HL-60 (cell line): ENCODE results near the gene KIAA1755.

Experiments used
- TF ChIP-seq, protein P1 (sequence below): IDR thresholded peaks from one replicate; pipeline ENCODE4 v1.5.1; 2011; ENCODE audit warnings: low read length, control low read depth, inconsistent platforms; ENCODE audit not compliant: insufficient read depth
- TF ChIP-seq, protein P2 (sequence below): IDR thresholded peaks from 2 replicates; pipeline ENCODE4 v1.6.1; 2012; ENCODE audit warnings: low read depth; ENCODE audit not compliant: insufficient replicate concordance

DNA sequence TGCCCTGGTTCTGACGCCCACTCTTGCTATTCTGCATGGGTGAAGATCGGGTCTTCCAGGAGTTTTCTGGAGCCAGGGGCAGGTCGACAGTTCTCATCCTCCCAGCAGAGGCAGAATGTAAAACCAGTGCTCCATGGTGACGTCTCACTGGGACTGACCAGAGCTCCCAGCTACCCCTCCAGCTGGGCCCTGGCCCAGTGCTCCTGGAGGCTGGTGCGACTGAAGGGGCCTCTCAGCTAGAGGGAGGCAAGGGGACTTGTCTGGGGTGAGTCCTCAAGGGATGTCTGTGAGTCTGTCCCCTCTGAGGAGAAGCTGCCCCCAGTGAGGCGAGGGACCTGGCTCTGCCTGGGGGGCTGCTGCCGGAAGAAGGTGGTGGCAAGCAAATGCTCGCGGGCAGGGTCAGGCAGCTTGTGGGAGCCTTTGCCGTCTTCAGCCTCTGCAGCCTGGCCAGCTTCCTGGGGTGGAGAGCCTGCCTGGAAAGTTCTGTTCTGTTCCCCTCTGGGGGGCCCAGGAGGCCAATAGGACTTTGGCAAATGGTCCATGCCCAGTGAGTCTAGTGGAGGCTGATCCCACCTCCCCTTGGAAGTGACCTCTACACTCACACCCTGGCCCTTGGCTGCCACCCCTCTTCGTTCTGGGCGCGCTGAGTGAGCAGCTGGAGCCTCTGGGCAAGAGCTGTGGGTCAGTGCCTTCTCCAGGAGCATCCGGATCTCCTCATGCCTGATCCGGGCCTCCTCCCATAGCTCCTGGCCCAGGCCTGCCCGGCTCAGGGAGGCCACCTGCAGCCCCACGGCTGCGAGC, 47.5 kb downstream of the KIAA1755 start:
- TF ChIP-seq, protein P1, sequence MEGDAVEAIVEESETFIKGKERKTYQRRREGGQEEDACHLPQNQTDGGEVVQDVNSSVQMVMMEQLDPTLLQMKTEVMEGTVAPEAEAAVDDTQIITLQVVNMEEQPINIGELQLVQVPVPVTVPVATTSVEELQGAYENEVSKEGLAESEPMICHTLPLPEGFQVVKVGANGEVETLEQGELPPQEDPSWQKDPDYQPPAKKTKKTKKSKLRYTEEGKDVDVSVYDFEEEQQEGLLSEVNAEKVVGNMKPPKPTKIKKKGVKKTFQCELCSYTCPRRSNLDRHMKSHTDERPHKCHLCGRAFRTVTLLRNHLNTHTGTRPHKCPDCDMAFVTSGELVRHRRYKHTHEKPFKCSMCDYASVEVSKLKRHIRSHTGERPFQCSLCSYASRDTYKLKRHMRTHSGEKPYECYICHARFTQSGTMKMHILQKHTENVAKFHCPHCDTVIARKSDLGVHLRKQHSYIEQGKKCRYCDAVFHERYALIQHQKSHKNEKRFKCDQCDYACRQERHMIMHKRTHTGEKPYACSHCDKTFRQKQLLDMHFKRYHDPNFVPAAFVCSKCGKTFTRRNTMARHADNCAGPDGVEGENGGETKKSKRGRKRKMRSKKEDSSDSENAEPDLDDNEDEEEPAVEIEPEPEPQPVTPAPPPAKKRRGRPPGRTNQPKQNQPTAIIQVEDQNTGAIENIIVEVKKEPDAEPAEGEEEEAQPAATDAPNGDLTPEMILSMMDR, result no peak
- TF ChIP-seq, protein P2, sequence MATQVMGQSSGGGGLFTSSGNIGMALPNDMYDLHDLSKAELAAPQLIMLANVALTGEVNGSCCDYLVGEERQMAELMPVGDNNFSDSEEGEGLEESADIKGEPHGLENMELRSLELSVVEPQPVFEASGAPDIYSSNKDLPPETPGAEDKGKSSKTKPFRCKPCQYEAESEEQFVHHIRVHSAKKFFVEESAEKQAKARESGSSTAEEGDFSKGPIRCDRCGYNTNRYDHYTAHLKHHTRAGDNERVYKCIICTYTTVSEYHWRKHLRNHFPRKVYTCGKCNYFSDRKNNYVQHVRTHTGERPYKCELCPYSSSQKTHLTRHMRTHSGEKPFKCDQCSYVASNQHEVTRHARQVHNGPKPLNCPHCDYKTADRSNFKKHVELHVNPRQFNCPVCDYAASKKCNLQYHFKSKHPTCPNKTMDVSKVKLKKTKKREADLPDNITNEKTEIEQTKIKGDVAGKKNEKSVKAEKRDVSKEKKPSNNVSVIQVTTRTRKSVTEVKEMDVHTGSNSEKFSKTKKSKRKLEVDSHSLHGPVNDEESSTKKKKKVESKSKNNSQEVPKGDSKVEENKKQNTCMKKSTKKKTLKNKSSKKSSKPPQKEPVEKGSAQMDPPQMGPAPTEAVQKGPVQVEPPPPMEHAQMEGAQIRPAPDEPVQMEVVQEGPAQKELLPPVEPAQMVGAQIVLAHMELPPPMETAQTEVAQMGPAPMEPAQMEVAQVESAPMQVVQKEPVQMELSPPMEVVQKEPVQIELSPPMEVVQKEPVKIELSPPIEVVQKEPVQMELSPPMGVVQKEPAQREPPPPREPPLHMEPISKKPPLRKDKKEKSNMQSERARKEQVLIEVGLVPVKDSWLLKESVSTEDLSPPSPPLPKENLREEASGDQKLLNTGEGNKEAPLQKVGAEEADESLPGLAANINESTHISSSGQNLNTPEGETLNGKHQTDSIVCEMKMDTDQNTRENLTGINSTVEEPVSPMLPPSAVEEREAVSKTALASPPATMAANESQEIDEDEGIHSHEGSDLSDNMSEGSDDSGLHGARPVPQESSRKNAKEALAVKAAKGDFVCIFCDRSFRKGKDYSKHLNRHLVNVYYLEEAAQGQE, result no peak
